ENCODE results near the gene FCAMR.

GRCh38 chr1:207003210-207003609 lies 33.0 kb upstream of the FCAMR start:
- TF ChIP-seq CTCF (IDR thresholded peaks at IDR 0.05) (no peak), POLR2A (IDR thresholded peaks at IDR 0.05) (no peak)
